Vagina (tissue), 2 donors: Measurements from ENCODE around the gene PHLDB1.

Experiments
- POLR2A ChIP-seq, 2 donors: fragments of 450-650 bp; IDR thresholded peaks; one replicate each; pipeline ENCODE4 v1.6.1; 2017; ENCODE audit warnings: antibody characterized with exemption in 2 of 2, mild to moderate bottlenecking in 2 of 2, moderate library complexity in 2 of 2
- POLR2AphosphoS5 ChIP-seq, 2 donors: sonication (generic); formaldehyde crosslinking; IDR thresholded peaks; one replicate each; pipeline ENCODE4 v1.9.0; 2017; ENCODE audit warnings: antibody characterized with exemption in 2 of 2, mild to moderate bottlenecking in 2 of 2, low read depth in 1 of 2; ENCODE audit not compliant: insufficient read depth in 1 of 2
- TF ChIP-seq, protein P1 (sequence below), 3 experiments: fragments of 450-650 bp in 2 of 3; fragments of 200-600 bp in 1 of 3; sonication (generic) in 1 of 3; IDR thresholded peaks; one replicate each; pipeline ENCODE4 v1.5.1; 2017 to 2019; ENCODE audit warnings: antibody characterized with exemption in 3 of 3, mild to moderate bottlenecking in 2 of 3, moderate library complexity in 2 of 3

DNA sequence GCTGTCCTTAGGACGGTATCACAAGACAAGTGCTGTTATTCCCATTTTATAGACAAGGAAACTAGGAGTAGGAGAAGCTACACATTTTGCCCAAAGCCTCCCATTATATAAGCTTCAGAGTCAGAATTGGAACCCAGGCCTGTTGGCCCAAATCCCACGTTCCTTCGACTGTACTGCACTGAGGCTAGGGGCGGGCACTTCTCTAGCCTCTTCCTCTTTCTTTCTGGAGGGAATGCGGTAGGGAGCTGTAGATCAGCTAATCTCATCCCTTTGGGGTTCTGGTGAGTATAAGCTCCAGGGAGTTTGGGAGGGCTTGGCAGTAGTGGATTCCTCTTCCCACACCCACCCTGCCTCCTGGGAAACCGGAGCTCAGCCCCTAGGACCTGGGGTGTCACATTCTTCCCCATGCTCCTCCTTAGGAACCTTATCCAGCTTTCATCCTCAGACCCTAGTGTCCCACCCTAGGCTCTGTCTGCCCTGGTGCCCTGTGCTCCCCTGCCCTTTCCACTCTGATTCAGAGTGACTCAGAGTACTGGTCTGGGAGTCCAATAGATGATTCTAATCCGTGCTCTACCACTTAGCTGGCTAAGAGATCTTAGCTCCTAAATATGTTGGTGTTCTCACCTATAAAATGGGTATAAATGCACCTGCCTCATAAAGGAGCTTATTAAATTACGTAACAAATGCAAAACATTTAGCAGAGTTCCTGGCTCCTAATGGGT is 29.3 kb downstream of the PHLDB1 start:
- TF ChIP-seq POLR2A (IDR thresholded peaks at IDR 0.05) (no peak), POLR2AphosphoS5 (IDR thresholded peaks at IDR 0.05; ENCODE audit: insufficient read depth in 1 of 2, low read depth in 1 of 2) (no peak)
- TF ChIP-seq, protein P1, sequence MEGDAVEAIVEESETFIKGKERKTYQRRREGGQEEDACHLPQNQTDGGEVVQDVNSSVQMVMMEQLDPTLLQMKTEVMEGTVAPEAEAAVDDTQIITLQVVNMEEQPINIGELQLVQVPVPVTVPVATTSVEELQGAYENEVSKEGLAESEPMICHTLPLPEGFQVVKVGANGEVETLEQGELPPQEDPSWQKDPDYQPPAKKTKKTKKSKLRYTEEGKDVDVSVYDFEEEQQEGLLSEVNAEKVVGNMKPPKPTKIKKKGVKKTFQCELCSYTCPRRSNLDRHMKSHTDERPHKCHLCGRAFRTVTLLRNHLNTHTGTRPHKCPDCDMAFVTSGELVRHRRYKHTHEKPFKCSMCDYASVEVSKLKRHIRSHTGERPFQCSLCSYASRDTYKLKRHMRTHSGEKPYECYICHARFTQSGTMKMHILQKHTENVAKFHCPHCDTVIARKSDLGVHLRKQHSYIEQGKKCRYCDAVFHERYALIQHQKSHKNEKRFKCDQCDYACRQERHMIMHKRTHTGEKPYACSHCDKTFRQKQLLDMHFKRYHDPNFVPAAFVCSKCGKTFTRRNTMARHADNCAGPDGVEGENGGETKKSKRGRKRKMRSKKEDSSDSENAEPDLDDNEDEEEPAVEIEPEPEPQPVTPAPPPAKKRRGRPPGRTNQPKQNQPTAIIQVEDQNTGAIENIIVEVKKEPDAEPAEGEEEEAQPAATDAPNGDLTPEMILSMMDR (IDR thresholded peaks at IDR 0.05): no peak
